Adrenal gland (tissue), 12 donors: ENCODE measurements around the gene TTC9B. TPM values are rescaled to one million over a fixed set of nuclear protein-coding genes. Genes with fewer than 3 reads are reported as not detected.

Experiments
- DNase-seq, 7 donors: peaks; one replicate each; pipeline ENCODE4 v3.0.0-alpha.2; 2019 to 2020
- H3K27ac ChIP-seq, 5 donors: fragments of 200-600 bp; sonication (generic) in 4 of 5; 1 replicate in 3 of 5; 2 replicates in 2 of 5; pipeline versions ENCODE4 v1.5.1 to v1.8.0; 2016 to 2020; ENCODE audit warnings: mild to moderate bottlenecking in 1 of 5
- H3K27me3 ChIP-seq: fragments of 200-600 bp; 2 replicates; pipeline ENCODE4 v1.8.0; 2021
- H3K36me3 ChIP-seq, 2 donors: fragments of 200-600 bp; replicated peaks in 1 of 2; 1 replicate in 1 of 2; 2 replicates in 1 of 2; pipeline versions ENCODE4 v1.5.1 to v1.8.0; 2018 to 2022
- H3K4me1 ChIP-seq, 2 donors: fragments of 200-600 bp; replicated peaks in 1 of 2; 1 replicate in 1 of 2; 2 replicates in 1 of 2; pipeline versions ENCODE4 v1.5.1 to v1.8.0; 2018 to 2021
- H3K4me3 ChIP-seq, 4 donors: fragments of 200-600 bp; sonication (generic) in 3 of 4; one replicate each; pipeline ENCODE4 v1.5.1; 2016 to 2018
- H3K9me3 ChIP-seq, 3 donors: fragments of 200-600 bp; sonication (generic) in 1 of 3; replicated peaks in 1 of 3; 1 replicate in 2 of 3; 2 replicates in 1 of 3; pipeline versions ENCODE4 v1.5.1 to v1.8.0; 2016 to 2021
- POLR2A ChIP-seq, 2 donors: fragments of 450-650 bp; IDR thresholded peaks; one replicate each; pipeline ENCODE4 v1.6.1; 2017; ENCODE audit warnings: antibody characterized with exemption in 2 of 2, mild to moderate bottlenecking in 2 of 2, moderate library complexity in 1 of 2
- WGBS, 4 donors: extraction: QIAGEN DNeasy Blood & Tissue Kit in 2 of 4; methylation state at CpG; one replicate each; pipeline versions ENCODE4 v1.1.5 to v1.1.7; 2013 to 2017; 5-methylcytosine and 5-hydroxymethylcytosine counted together
- intact Hi-C, 2 donors: fragments of 100-400 bp; cut with DNase I; formaldehyde crosslinking; loops; one replicate each; pipeline versions ENCODE4 v1.14.1 to v1.15.0; 2022 to 2023
- polyA plus RNA-seq, 3 donors: library from polyadenylated mRNA; stranded (reverse); fragments of 200-250 nt in 2 of 3; fragments of 350-450 nt in 1 of 3; fragmentation: Illumina TruSeq in 1 of 3; extraction: RNeasy Lipid Tissue Mini Kit (QIAGEN cat#74804) in 1 of 3; gene quantifications; one replicate each; pipeline ENCODE4 v1.2.3, GENCODE V29; 2013 to 2014
- total RNA-seq, 9 donors: library from RNA; depleted of rRNA in 4 of 9; stranded (reverse); fragments of >200 nt in 4 of 9; fragments of 120-200 nt in 1 of 9; fragmentation: NEBNext Ultra II Directional in 1 of 9; extraction: Animal tissue kit (Norgen Biotek cat#: 25700) in 1 of 9; gene quantifications; one replicate each; pipeline versions ENCODE4 v1.1.0 to v1.2.4, GENCODE V29; 2013 to 2023
- TF ChIP-seq, protein P1 (sequence below), 6 experiments: fragments of 450-650 bp in 4 of 6; fragments of 200-600 bp in 2 of 6; sonication (generic) in 1 of 6; IDR thresholded peaks; 1 replicate in 5 of 6; 2 replicates in 1 of 6; pipeline versions ENCODE4 v1.5.1 to v1.8.0; 2016 to 2021; ENCODE audit warnings: antibody characterized with exemption in 6 of 6, mild to moderate bottlenecking in 2 of 6, moderate library complexity in 1 of 6
- donor health status: healthy with polysubstance abuse.
- donor health status: Bipolar disorder and iron deficiency.
- donor health status: DM: yes; HTN: yes; CAD: no.
- donor health status: DM: no; HTN: no; CAD: no.
- donor health status: DM: no; HTN: no; CAD: no.
- donor health status: DM: yes; HTN: yes; CAD: no.

Gene TTC9B
- total and polyA plus RNA-seq, 12 donors, result 0.32 to 2.6 (median 0.53) TPM; not detected in 8

DNA sequence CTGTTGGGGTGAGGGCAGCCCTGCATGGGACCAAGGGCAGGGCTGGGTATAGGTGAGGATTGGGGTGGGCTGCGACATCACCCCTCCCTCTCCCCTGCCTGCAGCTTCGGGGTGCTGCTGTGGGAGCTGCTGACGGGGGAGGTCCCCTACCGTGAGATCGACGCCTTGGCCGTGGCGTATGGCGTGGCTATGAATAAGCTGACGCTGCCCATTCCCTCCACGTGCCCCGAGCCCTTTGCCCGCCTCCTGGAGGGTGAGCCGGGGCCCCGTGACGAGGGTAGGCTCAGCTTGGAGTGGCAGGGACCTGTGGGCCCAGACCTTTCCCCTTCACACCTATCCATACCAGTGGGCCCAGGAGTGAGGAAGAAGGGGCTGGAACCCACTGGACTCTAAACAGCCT lies 13.8 kb downstream of the TTC9B start:
- H3K4me3 ChIP-seq, result no peak overlapping the region
- WGBS, 4 donors, result 91 to 98% (median 97%) methylated on average over 14 to 16 of the region's 16 CpGs
- no peaks in the 10 kb centered on the region for H3K27me3 ChIP-seq
- no peak for DNase-seq
- H3K9me3 ChIP-seq, result no peaks in the 10 kb centered on the region
- no peaks in the 10 kb centered on the region for H3K4me1 ChIP-seq
- no peak for TF ChIP-seq POLR2A (IDR thresholded peaks at IDR 0.05)
- TF ChIP-seq, protein P1, sequence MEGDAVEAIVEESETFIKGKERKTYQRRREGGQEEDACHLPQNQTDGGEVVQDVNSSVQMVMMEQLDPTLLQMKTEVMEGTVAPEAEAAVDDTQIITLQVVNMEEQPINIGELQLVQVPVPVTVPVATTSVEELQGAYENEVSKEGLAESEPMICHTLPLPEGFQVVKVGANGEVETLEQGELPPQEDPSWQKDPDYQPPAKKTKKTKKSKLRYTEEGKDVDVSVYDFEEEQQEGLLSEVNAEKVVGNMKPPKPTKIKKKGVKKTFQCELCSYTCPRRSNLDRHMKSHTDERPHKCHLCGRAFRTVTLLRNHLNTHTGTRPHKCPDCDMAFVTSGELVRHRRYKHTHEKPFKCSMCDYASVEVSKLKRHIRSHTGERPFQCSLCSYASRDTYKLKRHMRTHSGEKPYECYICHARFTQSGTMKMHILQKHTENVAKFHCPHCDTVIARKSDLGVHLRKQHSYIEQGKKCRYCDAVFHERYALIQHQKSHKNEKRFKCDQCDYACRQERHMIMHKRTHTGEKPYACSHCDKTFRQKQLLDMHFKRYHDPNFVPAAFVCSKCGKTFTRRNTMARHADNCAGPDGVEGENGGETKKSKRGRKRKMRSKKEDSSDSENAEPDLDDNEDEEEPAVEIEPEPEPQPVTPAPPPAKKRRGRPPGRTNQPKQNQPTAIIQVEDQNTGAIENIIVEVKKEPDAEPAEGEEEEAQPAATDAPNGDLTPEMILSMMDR (IDR thresholded peaks at IDR 0.05), result no peak
- H3K27ac ChIP-seq, result no peak overlapping the region
- intact Hi-C loops, result no loop called here
- peaks cover 0 to 25% of the 10 kb centered on the region in 2 donors for H3K36me3 ChIP-seq

DNA sequence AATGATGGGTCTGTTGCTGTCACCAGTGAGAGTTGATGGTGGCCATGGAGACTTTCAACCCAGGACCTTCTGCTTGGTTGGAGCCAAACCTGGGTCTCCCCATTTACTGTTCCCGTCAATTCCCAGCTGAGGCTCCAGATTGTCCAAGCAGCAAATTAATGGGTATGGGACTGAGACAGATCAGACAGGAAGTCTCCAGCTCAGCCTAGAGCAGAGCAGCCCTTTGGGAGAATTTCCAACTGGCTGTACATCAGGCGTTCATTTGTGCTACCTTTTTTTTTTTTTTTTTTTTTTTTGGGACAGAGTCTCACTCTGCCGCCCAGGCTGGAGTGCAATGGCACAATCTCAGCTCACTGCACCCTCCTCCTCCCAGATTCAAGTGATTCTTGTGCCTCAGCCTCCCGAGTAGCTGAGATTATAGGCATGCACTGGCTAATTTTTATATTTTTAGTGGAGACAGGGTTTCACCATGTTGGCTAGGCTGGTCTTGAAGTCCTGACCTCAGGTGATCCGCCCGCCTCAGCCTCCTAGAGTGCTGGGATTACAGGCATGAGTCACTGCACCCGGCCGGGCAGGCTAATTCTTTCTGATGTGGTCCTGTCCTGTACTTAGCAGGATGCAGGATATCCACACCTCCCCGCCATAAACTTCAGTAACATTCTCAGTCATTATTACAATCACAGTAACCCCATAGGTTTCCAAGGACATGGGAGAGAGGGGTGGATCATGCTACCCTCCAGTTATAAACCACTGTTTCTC lies 17.7 kb downstream of the TTC9B start:
- no peaks in the 10 kb centered on the region for H3K4me1 ChIP-seq
- no peaks in the 10 kb centered on the region for H3K9me3 ChIP-seq
- intact Hi-C loops, result no loop called here
- TF ChIP-seq, protein P1 (IDR thresholded peaks at IDR 0.05), result no peak
- no peak for TF ChIP-seq POLR2A (IDR thresholded peaks at IDR 0.05)
- no peak overlapping the region for H3K4me3 ChIP-seq
- no peak overlapping the region for H3K27ac ChIP-seq
- H3K36me3 ChIP-seq, result peaks cover 0 to 17% of the 10 kb centered on the region in 2 donors
- WGBS, 4 donors, result 82 to 90% (median 85%) methylated on average over 8 to 9 of the region's 9 CpGs
- no peaks in the 10 kb centered on the region for H3K27me3 ChIP-seq
- no peak for DNase-seq

DNA sequence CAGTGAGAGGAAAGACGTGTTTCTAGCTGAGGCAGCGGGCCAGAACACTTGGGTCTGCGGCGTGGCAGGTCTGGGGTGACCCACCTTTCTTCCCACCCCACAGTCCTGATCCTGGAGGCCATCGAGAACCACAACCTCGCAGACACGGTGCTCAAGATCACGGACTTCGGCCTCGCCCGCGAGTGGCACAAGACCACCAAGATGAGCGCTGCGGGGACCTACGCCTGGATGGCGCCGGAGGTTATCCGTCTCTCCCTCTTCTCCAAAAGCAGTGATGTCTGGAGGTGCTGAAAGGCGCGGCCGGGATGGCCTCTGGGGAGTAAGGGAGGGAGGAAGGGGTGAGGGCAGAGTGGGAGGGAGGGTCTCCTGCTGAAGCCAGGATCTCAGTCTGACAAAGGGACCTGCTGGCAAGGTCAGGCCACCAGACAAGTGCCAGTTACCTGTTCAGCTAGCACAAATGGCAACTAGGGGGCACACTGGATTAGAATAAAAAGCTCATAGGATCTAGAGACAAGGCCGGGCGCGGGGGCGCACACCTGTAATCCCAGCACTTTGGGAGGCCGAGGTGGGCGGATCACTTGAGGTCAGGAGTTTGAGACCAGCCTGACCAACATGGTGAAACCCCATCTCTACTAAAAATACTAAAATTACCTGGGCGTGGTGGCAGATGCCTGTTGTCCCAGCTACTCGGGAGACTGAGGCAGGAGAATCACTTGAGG lies 19.8 kb downstream of the TTC9B start:
- Histone ChIP-seq H3K9me3 (no peaks in the 10 kb centered on the region), H3K36me3 (peaks cover 0 to 13% of the 10 kb centered on the region in 2 donors), H3K4me1 (no peaks in the 10 kb centered on the region), H3K27ac (no peak overlapping the region), H3K4me3 (no peak overlapping the region), H3K27me3 (no peaks in the 10 kb centered on the region)
- TF ChIP-seq POLR2A (IDR thresholded peaks at IDR 0.05), result no peak
- TF ChIP-seq, protein P1 (IDR thresholded peaks at IDR 0.05), result no peak
- 95 to 97% (median 97%) methylated on average over 24 to 29 of the region's 29 CpGs for WGBS, 4 donors
- intact Hi-C loops, result no loop called here
- no peak for DNase-seq

DNA sequence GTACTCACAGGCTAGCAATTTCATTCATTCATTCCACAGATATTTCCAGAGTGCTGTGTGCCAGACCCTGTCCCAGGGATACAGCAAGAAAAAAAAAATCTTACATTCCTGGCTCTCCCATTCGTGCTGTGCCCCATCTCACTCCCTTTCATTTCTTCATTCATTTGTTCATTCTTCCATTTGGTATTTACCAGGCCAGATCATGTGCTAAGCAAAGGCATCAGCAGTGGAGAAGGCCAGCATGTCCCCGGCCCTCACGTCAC lies 24.7 kb downstream of the TTC9B start:
- Histone ChIP-seq H3K4me3 (no peak overlapping the region), H3K27ac (no peak overlapping the region), H3K9me3 (no peaks in the 10 kb centered on the region), H3K27me3 (no peaks in the 10 kb centered on the region), H3K36me3 (no peaks in the 10 kb centered on the region), H3K4me1 (peaks cover 8 to 17% of the 10 kb centered on the region in 2 donors)
- TF ChIP-seq POLR2A (IDR thresholded peaks at IDR 0.05), result no peak
- TF ChIP-seq, protein P1 (IDR thresholded peaks at IDR 0.05), result no peak
- 87 to 92% (median 90%) methylated on average over 3 of the region's 3 CpGs for WGBS, 4 donors
- no peak for DNase-seq
- intact Hi-C loops, result no loop called here
